HG02588 (cell line): ENCODE results near the gene SUFU.
A peak's percentile ranks its signal among the peaks of the same experiment; 100 is the strongest.

Source experiments
- ATAC-seq: cut with Tn5 transposase; IDR thresholded peaks from one replicate; pipeline ENCODE4 v1.9.1; 2021; ENCODE audit warnings: mild to moderate bottlenecking, moderate library complexity; ENCODE audit not compliant: unreplicated experiment

SUFU gene

GRCh38 chr10:102614888-102615287 is 111.1 kb downstream of the SUFU start:
- ATAC-seq: no peak

GRCh38 chr10:102615361-102615760 is 111.6 kb downstream of the SUFU start:
- no peak for ATAC-seq

- ATAC-seq: peak; percentile 63
These were observed 112.4 kb downstream of the SUFU start for GRCh38 chr10:102616066-102616770.

- ATAC-seq: no peak
These were observed 113.3 kb downstream of the SUFU start for GRCh38 chr10:102617041-102617440.

GRCh38 chr10:102617816-102618215 is 114.0 kb downstream of the SUFU start:
- no peak for ATAC-seq

- ATAC-seq: no peak
These were observed 115.7 kb downstream of the SUFU start for GRCh38 chr10:102619281-102619981.

- no peak for ATAC-seq
These were observed 116.4 kb downstream of the SUFU start for GRCh38 chr10:102620138-102620590.

GRCh38 chr10:102620591-102621442 is 117.0 kb downstream of the SUFU start:
- ATAC-seq: no peak

- ATAC-seq: no peak
These were observed 117.9 kb downstream of the SUFU start for GRCh38 chr10:102621443-102622325.

- ATAC-seq: no peak
These were observed 120.3 kb downstream of the SUFU start for GRCh38 chr10:102624094-102624493.

- ATAC-seq: no peak
These were observed 121.2 kb downstream of the SUFU start for GRCh38 chr10:102624751-102625645.

GRCh38 chr10:102626026-102626685 is 122.4 kb downstream of the SUFU start:
- ATAC-seq: no peak

- no peak for ATAC-seq
These were observed 123.5 kb downstream of the SUFU start for GRCh38 chr10:102627291-102627735.

GRCh38 chr10:102627736-102628293 is 124.0 kb downstream of the SUFU start:
- no peak for ATAC-seq

GRCh38 chr10:102628451-102628911 is 124.7 kb downstream of the SUFU start:
- no peak for ATAC-seq

- no peak for ATAC-seq
These were observed 126.2 kb downstream of the SUFU start for GRCh38 chr10:102629661-102630614.

GRCh38 chr10:102630663-102631062 is 126.9 kb downstream of the SUFU start:
- no peak for ATAC-seq
